GM18870 (cell line): ENCODE results near the gene CHSY1.

Experiments used
- ATAC-seq: cut with Tn5 transposase; IDR thresholded peaks from one replicate; pipeline ENCODE4 v1.9.1; 2021; ENCODE audit warnings: moderate library complexity; ENCODE audit not compliant: unreplicated experiment

CHSY1 gene

DNA sequence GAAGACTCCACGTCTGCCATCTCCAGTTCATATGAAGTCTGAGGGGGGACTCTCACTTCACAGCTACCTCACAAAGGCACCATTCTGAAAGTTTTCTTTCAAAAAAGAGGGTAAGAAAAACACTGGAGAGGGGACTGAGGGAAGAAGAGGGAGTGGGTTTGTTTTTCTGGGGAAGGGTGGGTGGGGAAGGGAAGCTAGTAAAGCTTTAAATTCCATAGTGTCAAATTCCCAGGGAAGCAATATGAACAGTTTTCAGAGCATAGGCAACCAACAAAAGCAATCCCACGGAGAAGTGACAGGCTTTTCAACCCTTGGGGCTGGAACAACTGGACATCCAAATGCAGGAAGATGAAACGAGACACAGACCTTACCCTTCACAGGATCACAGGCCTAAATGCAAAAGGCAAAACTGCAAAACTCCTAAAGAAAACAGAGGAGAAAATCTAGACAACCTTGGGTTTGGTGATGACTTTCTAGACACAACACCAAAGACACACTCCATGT, 61.7 kb downstream of the CHSY1 start:
- no peak for ATAC-seq

DNA sequence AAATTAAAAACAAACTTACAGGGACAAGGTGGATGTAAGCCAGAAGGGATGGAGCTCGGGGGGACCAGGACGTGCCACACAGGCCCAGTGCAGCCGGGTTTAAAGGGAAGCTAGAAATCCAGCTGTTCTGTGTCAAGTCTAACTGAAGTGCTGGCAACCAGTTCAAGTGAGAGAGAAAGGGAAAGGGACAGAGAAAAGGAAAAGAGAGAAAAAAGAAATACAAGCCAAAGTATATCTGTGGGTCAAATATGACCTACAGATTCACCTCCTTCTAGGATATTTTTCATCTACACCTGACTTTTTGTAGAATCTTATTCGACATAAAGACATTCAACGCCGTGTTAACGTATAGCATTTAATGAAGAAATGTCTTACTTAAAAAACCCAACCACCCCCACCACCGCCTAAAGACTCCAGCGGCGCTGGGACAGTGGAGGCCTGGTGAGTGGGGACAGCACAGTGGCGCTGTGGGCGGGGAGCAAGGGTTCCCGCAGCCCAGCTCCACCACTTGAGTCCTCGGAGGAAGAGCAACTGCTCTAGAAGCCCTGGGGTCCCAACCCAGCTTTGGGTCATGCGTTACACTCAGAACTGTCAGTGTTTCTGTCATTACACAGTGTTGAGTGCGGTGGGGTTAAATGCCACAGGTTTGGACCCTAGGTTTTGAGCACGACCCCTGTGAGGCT, 62.3 kb downstream of the CHSY1 start:
- ATAC-seq: no peak

DNA sequence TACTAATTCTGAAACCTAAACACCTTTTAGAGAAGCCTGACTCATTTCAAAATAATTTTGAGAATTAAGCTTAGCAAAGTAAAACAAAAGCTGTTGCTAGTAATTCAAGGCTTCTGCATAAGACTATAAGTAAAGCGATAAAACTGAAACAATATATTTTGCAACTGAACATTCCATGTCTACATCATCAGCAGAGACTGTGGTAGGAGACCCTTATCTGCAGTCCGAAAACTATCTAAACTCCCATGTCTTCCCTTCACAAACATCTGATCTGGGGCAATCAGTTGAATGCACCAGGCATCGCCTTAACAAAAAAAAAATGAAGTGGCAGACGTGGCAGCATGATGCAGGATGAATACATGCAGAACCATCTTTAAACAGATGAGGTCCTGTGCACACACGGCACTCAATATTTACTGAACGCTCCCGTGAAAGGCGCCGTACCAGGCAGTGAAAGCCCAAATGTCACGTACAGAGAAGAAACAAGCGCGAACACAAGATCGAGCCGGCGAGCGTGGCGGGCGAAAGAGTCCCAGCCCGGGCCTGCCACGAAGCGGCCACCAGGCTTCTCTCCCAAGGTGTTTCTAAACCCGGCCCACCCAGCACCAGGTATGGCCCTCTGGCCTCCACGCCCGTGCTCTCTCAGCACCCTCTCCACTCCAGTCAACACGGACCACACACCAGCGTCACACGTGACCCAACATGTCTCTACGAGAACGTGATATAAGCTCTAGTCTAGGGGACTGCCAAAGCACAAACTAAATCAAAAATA, 63.0 kb downstream of the CHSY1 start:
- peak; percentile 86 for ATAC-seq

DNA sequence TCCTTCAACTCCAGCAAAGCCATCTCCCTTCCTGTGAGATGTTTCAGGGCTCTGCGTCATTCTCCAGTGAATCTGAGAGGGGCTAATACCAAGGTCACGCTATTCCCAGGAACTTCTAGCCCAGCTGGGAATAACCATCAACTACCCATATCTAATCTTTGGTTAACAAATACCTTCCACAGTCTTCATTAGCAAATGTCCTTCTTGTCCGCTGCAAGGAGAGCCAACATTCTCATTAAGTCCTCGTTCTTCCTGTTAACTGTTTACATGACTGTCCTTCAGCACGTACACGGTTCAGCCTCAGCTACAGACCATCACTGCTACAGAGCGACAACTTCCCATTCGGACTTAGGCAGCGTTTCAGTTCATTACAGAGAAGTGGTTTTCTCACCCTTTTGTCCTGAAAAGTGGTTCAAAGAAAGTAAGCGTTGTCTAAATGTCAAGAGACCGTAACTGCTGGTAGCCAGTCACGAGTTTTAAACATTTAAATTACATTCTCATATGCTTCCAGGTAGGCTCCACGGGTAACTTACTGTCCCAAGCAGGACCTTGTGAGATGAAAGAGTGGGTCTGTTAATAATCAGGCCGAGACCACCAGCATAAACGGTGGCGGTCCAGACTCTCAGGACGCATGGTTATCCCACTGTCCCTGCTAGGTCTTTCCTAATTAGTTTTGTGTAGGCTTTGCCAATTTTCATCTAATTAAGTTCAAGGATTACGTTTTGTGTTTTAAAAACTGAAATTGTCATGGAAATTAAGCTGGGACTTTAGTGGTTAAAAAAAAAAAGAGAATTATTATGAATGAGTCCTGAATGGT, 63.8 kb downstream of the CHSY1 start:
- peak; percentile 17 for ATAC-seq

DNA sequence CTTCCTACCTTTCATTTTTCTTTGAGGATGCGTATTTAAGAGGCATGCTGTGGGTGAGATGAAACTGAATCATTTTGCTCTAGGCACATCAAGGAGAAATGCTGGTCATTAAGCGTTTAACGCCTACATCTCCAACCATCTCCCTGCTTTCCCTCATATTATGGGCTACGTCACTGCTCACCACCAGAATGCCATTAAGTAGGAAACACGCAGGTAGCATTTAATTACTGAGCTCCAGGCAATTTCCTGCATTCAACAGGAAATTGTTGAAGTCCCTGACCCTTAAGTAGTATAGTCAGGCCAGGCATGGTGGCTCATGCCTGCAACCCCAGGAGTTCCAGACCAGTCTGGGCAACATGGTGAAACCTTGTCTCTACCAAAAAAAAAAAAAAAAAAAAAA, 66.1 kb downstream of the CHSY1 start:
- ATAC-seq: no peak

DNA sequence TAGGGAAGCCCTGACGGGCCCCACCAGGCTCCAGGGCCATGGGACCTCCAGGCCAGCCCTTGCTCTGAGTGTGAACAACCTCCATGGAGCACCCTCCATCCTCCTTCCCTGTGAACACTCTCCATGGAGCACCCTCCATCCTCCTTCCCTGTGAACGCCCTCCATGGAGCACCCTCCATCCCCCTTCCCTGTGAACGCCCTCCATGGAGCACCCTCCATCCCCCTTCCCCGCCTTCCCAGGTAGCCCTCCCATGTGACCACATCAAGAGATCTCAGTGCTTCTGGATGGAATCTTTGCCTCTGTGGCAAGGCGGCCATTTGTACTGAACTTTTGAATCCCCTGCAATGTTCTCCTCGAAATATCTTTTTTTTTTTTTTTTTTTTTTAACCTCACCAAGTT, 66.5 kb downstream of the CHSY1 start:
- no peak for ATAC-seq

DNA sequence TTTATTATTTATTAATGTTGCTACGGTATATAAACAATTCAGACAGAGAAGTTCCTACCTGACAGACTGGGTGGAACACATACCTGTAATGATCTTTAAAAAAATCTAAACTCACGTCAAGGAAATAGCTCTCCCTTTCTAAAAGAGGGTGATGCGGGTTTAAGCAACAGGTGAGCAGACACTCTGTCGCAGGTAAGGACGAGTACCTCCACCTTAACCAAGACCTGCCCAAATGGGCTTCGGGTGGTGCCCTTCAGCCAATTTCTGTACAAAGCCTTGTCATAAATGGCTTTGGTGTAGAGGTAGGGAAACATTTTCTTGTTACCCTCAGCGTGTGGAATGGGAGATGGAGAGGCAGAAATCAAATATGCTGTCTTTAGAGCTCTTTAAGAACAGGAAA, 67.0 kb downstream of the CHSY1 start:
- ATAC-seq: no peak

DNA sequence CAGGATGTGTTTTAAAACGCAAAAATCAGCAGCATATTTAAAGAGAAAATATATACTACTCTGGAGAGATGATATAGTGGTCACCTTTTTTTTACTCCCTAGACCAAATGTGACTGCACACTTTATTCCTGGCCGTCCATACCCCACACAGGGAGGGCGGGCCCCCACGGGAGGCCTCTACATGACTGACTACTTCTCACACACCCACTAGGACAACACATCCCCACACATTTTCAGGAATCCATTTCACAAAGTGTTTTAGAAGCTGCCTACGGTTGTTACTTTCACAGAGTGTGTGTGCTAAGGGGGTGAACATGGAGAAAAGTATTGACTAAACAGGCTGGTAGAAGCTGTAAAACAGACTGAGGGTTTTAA, 67.9 kb downstream of the CHSY1 start:
- no peak for ATAC-seq

DNA sequence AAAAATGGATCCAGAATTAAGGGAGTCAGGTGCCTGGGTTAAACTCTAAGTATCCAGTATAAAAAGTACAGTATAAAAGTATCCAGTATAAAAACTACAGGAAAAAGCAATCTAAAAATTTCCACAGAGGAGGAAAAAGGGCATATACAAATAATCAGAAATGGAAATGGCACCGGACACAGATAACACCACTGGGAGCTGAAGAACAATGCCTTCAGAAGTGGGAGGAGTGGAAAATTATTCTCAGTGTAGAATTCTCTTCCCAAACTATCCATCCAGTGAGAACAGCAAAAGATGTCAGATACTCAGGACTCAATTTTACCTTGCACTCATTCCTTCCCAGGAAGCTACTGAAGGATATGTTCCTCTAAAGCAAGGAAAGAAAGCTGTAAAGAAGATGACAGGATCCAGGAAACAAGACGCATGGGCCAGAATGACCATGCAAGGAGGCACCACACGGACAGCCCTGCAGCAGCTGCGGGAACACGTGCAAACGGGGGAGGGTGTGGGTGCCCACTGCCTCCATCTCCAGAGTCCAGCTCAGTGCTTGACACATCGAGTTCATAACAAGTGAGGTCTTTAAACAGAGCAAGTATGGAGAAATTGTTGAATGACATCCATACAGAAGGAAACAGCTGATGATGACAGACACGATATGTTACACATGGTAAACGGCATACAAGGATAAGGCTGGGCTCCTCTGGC, 68.5 kb downstream of the CHSY1 start:
- no peak for ATAC-seq

DNA sequence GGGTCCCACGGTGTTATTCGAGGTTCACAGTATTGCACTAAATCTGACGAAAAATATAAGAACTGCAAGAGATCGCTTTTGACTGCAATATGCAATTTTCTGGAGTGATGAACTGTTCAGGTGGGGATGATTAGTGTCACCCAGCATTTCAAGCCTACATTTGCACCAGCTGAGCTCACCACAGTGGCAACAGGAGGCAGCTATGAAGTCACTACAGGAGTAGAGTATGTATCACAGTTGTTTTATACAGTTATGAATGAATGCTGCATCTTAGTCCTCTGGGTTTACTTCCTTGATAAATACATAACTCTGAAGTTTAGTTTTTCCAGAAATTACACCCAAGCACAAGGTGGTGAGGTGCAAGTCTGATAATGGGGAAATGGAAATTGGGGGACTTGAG, 69.6 kb downstream of the CHSY1 start:
- no peak for ATAC-seq

DNA sequence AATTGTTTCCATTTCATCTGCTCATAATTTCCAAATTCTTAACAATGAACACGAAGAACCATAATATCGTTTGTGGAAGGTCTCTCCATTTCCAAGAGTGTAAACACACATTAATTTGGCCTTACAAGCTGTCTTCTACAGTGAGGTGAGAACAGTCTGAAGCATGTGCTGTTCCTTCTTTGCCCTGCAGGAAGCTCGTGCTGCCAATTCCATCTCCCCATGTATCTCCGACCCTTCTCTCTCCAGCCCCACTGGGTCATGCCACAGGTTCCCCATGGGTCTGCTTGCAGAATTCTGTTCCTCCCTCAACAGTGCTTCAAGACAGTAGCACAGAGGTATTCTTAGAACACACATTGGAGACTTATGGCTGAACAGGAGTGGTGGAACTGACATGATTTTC, 70.5 kb downstream of the CHSY1 start:
- ATAC-seq: no peak

DNA sequence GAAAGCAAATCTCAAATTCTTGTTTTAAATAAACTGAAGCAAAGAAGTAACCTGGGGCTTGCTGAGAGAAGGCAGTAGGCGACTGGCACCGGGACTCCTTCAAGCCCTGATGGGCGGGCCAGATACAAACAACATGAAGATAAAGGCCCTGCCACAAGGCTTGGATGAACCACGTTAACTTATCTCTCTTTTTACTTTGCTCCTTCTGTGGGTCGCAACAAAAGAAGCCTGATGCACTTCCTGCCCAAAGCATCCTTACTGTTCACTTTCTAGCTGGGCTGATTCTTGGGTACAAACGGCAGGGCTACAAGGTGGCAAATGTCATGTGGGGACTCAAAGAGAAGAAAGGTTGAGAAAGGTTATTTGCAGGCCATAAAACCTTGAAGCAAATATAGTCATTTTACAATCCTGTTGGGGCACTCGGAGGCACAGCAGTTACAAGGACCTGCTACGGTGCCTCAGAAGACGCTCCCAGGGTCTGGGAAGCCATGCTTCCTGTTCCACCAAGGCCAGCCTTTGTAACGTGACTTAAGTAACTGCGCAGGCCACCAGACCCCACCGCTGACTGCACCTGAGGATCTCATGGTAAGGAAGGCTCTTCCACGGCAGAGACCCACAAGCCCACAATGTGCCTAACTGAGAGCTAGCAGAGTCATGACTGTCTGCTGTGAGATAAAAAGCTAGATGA, 71.1 kb downstream of the CHSY1 start:
- no peak for ATAC-seq

DNA sequence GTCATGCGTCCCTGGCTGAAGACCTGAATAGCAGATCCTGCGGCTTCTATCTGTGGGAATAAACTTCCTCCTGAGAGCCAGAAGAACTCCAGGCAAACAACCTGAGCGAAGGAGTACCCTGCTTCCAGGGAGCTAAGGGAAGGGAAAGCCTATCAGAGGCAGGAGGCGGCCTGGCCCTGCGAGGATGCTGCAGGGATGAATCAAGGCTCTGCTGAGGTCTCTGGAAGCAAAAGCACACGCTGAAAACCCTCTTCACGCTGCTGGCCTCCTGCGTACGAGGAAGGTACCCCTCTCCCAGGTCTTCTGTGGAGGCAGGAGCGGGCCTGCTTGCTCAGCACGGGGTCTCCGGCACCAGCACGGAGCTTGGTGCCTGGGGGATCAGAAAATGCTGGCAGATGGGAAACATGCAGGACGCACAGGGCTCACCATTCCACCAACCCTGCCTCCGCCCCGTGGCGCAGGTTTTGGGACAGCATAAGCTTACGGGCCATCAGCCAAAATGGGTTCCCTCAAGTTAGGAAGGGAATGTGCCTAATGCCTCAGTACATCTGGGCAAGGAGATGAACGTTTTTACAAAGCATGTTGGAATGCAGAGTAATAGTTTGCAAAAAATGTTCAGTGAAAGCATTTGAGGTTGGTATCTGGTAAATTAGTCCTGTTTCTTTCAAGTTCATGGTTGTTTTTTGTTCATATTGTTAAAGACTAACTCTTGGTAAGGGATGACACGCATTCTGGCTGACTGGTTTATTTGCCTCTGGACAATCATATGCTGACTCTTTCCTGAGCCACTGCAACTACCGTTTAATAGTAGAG, 72.3 kb downstream of the CHSY1 start:
- ATAC-seq: no peak

DNA sequence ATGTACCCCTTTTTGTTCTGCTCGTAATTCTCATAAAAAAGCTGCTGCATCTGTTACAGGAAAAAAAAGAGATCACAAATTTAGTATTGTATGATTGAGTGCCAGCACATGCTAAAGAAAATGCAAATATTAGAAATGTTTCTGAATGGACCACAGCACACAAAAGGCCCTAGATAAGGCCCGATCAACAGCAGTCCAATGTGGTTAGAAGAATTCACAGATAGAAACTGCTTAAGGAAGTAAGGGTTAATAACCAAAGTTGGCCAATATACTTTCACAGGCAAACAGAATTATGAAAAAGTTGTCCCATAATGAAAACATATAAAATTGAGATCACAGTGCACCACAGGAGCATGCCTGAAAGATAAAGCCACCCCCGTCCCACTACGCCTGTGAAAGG, 72.9 kb downstream of the CHSY1 start:
- ATAC-seq: no peak

DNA sequence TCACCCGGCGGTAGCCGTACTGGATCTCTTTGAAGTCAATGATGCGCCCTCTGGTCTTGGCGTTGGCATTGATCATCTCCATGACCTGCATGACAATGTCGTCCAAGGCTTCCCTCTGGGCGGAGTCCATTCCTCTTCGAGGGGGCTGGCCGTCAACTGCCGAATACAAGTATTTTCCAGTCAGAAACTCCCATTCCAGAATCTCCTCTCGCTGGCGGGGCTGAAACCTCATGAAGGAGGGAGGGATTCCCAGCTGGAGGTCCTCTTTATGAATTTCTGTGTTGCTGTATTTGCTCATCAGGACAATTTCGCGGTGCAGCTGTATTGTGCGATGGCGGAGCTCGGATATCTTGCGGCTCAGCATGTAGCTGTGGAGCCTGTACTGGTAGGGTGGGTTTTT, 73.4 kb downstream of the CHSY1 start:
- no peak for ATAC-seq

DNA sequence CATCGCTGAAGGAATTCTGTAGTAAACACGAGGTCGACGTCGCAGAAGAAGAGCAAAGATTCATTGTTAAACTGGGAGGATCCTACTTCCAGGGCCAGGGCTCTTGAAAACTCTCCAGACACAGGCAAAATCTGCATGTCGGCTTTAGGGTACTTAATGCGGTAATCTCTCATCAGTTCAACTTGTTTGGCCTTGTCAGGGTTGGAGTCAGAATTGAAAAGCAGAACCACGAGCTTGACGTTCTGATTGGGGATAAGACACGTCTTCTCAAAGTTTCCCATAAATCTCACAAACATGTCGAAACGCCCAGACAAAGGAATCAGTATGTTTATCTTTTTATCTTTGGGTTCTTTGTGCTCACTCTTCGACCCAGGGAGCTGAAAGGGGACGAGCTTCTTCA, 74.0 kb downstream of the CHSY1 start:
- ATAC-seq: no peak

DNA sequence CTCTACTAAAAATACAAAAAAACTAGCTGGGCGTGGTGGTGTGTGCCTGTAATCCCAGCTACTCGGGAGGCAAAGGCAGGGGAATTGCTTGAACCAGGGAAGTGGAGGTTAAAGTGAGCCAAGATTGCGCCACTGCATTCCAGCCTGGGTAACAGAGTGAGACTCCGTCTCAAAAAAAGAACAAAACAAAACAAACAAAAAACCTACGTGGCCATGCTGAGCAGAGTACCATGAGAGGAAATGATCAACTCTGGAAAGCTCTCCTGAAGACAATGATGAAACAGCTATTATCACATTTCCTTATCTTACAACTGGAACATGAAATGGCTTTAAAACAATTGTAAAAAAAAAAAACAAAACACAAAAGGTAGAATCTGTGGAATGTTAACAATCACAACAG, 75.2 kb downstream of the CHSY1 start:
- ATAC-seq: no peak

DNA sequence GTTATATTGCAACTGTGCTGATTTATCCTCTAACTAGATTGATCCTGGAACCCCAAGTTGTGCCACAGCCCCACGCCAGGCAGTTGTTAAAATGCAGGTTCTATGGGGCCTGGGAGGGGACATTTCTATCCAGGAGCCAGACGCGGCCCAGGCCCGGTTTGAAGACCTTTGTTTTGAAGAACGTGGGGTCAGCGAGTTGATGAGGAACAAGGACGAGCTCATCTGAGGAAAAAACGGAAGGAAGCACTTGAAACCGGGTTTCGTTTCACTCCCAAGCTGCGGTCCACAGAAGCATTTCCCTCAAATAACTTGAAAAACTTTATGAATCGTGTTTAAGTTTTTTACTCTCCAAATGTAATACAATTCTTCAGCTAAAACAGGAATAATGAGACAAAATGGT, 76.4 kb downstream of the CHSY1 start:
- ATAC-seq: no peak

DNA sequence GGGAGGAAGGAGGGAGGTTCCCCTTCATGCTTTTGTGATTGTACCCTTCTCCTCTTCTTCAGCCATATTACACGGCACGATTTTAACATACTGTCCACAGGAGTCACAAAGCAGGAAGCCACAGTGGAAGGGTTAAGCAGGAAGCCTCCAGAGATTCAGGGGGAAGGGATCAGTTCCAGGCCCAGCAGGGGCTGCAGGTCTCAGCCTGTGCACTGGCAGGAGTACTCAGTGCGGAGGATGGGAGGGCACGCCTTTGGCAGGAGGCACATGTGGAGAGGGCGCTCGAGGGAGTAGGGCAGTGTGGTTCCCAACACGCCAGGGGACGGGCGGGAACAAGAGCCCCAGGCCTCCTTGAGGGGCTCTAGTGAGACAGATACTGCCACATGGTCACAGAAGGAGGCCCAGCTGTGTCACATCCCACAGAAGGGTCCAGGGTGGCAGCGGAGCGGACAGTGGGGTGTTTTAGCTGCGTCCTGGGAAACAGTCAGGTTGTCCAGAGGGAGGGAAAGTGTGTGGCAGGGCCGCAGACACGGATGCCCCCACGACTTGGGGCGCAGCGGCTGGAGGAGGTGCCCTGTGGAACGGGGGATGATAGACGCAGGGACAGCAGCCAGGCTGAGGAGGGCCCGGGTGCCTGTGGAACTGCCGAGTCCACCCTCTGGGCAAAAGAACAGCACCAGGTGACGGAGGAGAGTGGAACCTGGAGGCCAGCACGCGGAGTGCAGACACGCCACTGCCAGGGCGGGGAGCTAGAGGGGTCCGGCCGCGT, 77.5 kb downstream of the CHSY1 start:
- ATAC-seq: no peak
